Left ventricle myocardium inferior (tissue), 1 donor: Measurements from ENCODE around the gene CCDC74A. TPM values are rescaled to one million over a fixed set of nuclear protein-coding genes. Genes with fewer than 3 reads are reported as not detected.
"Not testable (repeated sequence)": the region's sequence is repeated elsewhere in the genome, so short reads cannot be mapped to it uniquely, and the experiment has no call there.

ENCODE experiments used
- DNase-seq: peaks from one replicate; pipeline ENCODE4 v3.0.0-alpha.2; 2020
- H3K27ac ChIP-seq: fragments of 200-600 bp; replicated peaks from 2 replicates; pipeline ENCODE4 v1.8.0; 2021
- H3K27me3 ChIP-seq: fragments of 200-600 bp; 2 replicates; pipeline ENCODE4 v1.8.0; 2021; ENCODE audit warnings: low read depth
- H3K36me3 ChIP-seq: fragments of 200-600 bp; 2 replicates; pipeline ENCODE4 v1.8.0; 2021
- H3K4me1 ChIP-seq: fragments of 200-600 bp; 2 replicates; pipeline ENCODE4 v1.8.0; 2021
- H3K4me3 ChIP-seq: fragments of 200-600 bp; 2 replicates; pipeline ENCODE4 v1.8.0; 2021; ENCODE audit warnings: mild to moderate bottlenecking, moderate library complexity
- H3K9me3 ChIP-seq: fragments of 200-600 bp; replicated peaks from 2 replicates; pipeline ENCODE4 v1.8.0; 2021
- CTCF ChIP-seq: fragments of 200-600 bp; IDR thresholded peaks from 2 replicates; pipeline ENCODE4 v1.8.0; 2021; ENCODE audit warnings: antibody characterized with exemption, mild to moderate bottlenecking, borderline replicate concordance
- intact Hi-C: fragments of 100-400 bp; cut with micrococcal nuclease; formaldehyde crosslinking; loops from one replicate; pipeline ENCODE4 v1.11.0; 2022
- total RNA-seq: library from RNA; stranded (reverse); fragmentation: NEBNext Ultra II Directional; extraction: Animal tissue kit (Norgen Biotek cat#: 25700); gene quantifications from one replicate; pipeline ENCODE4 v1.2.1, GENCODE V29; 2021
- donor health status: DM: no; HTN: yes; CAD: no; lungs with severe emphysema.

Gene CCDC74A
- total RNA-seq, 1 donor from 2014 or later: 1.1 TPM

DNA sequence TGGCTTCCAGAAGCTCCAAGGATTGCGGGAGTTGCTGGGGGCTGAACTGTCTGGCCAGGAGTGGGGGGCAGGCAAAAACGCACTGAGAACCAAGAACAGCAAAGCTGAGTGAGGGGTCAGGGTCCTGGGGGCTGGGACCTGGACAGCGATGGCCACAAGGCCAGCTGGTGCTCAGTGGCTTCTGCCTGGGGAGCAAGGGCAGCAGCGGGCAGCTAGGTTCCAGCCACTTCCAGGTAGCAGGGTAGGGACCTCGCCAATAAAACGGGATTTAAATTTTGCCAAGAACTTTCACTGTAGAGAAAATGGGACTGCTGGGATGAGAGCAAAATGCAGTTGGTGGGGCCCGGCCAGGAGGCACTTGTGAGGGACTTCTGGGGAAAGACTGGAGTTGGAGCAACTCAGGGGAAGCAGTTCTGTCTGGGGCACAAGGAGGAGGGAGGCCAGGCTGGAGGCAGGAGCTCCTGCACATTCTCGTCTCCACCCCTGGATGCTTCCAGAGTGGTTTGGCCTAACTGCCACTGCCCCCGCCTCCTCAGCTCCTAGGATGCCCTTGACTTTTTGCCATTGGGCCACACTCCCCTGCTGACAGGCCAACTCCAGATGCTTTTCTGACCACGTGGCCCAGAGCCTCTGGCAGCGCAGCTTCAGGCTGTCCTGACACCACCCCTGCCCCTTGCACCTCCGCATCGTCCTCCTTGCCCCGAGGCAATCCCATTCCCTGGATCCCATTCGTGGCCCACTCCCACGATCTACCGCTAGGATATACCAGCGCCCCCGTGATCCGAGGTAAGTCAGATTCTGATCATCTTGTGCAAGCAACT lies 5.5 kb upstream of the CCDC74A start:
- H3K27ac ChIP-seq: no peak overlapping the region
- peak; percentile 57 for DNase-seq
- no peaks in the 10 kb centered on the region for H3K27me3 ChIP-seq
- intact Hi-C loops: no loop called here
- TF ChIP-seq CTCF: no peak
- H3K4me3 ChIP-seq: no peak overlapping the region
- H3K9me3 ChIP-seq: no peaks in the 10 kb centered on the region
- H3K36me3 ChIP-seq: peaks cover 20% of the 10 kb centered on the region
- peaks cover 7% of the 10 kb centered on the region for H3K4me1 ChIP-seq

DNA sequence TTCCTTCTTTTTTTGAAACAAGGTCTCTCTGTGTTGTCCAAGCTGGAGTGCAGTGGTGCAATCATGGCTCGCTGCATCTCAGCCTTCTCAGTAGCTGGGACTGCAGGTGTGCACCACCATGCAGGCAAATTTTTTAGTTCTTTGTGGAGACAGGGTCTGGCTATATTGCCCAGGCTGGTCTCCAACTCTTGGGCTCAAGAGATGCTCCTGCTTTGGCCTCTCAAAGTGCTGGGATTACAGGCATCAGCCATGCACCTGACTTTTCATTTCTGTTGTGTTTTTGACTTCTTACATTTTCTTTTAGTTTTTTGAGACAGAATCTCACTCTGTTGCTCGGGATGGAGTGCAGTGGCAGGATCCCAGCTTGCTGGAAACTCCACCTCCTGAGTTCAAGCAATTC lies 2.4 kb upstream of the CCDC74A start:
- H3K36me3 ChIP-seq, intact Hi-C loops, H3K27ac ChIP-seq, H3K27me3 ChIP-seq, H3K4me3 ChIP-seq, DNase-seq, H3K9me3 ChIP-seq: not testable (repeated sequence)
- H3K4me1 ChIP-seq: peaks cover 14% of the 10 kb centered on the region

- intact Hi-C loops, H3K9me3 ChIP-seq, DNase-seq, H3K36me3 ChIP-seq, H3K27ac ChIP-seq, H3K4me1 ChIP-seq, H3K27me3 ChIP-seq: not testable (repeated sequence)
- peak overlapping the region; percentile 60 for H3K4me3 ChIP-seq
These were observed 1.5 kb downstream of the CCDC74A start for GRCh38 chr2:131528981-131529863.

GRCh38 chr2:131529864-131530445 lies 2.3 kb downstream of the CCDC74A start:
- H3K4me3 ChIP-seq, H3K36me3 ChIP-seq, H3K27ac ChIP-seq, DNase-seq, H3K27me3 ChIP-seq, H3K9me3 ChIP-seq, H3K4me1 ChIP-seq, intact Hi-C loops: not testable (repeated sequence)

GRCh38 chr2:131530626-131531344 lies 3.1 kb downstream of the CCDC74A start:
- DNase-seq, H3K4me1 ChIP-seq, H3K27ac ChIP-seq, H3K36me3 ChIP-seq, intact Hi-C loops, H3K9me3 ChIP-seq, H3K27me3 ChIP-seq, H3K4me3 ChIP-seq: not testable (repeated sequence)

- H3K36me3 ChIP-seq, H3K27me3 ChIP-seq, H3K4me3 ChIP-seq, DNase-seq, intact Hi-C loops, H3K9me3 ChIP-seq, H3K27ac ChIP-seq, H3K4me1 ChIP-seq: not testable (repeated sequence)
These were observed 4.0 kb downstream of the CCDC74A start for GRCh38 chr2:131531547-131532185.

- H3K27ac ChIP-seq, H3K27me3 ChIP-seq, H3K4me1 ChIP-seq, H3K9me3 ChIP-seq, H3K4me3 ChIP-seq, H3K36me3 ChIP-seq, intact Hi-C loops, DNase-seq: not testable (repeated sequence)
These were observed 5.3 kb downstream of the CCDC74A start for GRCh38 chr2:131532723-131533608.

DNA sequence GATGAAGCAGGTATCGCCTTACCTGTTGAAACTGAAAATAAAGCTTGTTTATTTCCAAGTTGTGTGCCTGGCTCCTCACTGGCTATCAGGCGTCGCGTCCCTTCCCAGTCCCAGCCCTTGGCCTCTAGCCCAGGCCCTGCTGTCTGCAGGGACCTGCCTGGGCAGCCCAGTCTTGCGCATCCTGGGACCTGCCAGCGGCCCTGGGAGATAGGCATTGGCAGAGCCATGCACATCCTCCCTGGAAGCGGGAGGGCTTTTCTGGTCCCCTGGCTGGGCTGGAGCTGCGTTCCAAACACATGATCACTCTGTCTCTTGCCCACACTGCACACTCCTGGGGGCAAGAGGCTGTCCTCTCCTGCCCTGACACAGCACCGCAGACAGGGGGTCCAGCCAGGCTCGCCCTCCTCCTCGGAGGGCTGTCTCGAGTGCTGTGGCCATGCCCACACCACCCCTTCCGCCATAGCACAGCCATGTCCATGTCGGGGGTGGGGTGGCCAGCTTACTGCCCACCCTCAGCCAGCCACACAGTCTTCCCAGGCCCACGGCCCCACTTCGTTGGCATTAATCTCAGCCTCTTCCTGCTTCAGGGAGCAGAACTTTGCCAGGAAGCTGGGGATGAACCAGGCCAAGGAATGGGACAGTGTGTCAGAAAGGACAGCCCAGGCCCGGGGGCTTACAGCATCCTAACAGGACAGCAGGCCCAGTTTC lies 6.1 kb downstream of the CCDC74A start:
- intact Hi-C loops: not testable (repeated sequence)

DNA sequence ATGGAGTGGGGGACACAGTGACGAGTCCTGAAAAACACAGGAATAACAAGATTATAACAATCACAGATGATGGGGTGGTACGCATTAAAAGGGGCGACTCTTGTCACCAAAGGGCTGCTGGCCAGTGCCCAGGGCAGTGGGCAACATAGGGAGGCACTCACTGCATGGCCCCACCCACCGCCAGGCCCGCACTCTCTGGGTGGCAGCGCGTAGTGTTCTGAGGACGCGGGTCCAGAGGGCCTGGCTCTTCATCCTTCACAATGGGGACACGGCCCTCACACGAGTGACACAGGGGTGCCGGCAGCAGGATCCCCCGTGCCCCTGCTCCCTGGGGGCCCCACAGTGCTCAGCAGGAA lies 6.6 kb downstream of the CCDC74A start:
- intact Hi-C loops, H3K27ac ChIP-seq, H3K9me3 ChIP-seq, H3K36me3 ChIP-seq, DNase-seq, H3K4me3 ChIP-seq, H3K27me3 ChIP-seq, H3K4me1 ChIP-seq: not testable (repeated sequence)

More for the DNA sequence above, 6.1 kb downstream of the CCDC74A start:
- H3K27ac ChIP-seq, H3K36me3 ChIP-seq, H3K4me3 ChIP-seq, H3K9me3 ChIP-seq, H3K4me1 ChIP-seq, H3K27me3 ChIP-seq, DNase-seq: not testable (repeated sequence)

- H3K4me1 ChIP-seq, H3K36me3 ChIP-seq, DNase-seq, H3K9me3 ChIP-seq, H3K27ac ChIP-seq, intact Hi-C loops, H3K4me3 ChIP-seq, H3K27me3 ChIP-seq: not testable (repeated sequence)
These were observed 7.3 kb downstream of the CCDC74A start for GRCh38 chr2:131534965-131535364.
